Measurements from ENCODE around the gene SLC25A33.
A peak's percentile ranks its signal among the peaks of the same experiment; 100 is the strongest.
"Not testable (repeated sequence)": the region's sequence is repeated elsewhere in the genome, so short reads cannot be mapped to it uniquely, and the experiment has no call there.

Gene SLC25A33

DNA sequence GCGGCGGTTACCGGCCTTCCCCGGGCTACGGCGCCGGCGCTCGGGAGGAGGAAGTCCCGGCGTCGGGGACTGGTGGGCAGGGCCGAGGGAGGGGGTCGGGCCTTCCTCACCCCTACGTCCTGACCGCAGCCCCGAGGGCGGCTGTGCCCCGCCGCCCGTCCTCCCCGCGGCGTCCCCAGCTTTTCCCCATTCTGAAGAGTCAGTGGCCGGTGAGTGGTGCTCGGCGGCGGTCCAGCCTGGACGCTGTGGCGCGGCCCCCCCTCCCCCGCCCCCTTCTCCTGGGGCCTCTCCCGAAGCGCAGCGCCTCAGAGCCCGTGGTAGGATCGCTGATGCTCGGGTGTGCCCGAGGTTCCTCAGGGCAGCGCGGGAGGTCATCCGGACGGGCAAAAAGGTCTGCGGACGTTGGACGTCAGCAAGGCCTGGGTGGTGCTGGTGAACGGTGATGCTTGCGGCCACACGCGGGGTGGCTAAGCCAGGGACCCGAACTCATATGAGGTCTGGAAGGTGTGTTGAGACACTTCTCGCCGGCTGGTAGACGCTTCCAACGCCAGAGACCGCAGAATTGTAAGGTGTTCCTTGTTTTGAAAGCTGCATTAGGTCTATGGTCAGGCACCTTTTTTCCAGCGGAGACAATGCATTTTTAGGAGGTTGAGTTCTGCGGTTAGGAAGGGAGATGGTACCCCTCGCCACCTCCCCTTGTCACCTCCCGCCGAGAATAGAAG, 725 bp downstream of the SLC25A33 start:
- peak; percentile 44 to 46 for DNase-seq

DNA sequence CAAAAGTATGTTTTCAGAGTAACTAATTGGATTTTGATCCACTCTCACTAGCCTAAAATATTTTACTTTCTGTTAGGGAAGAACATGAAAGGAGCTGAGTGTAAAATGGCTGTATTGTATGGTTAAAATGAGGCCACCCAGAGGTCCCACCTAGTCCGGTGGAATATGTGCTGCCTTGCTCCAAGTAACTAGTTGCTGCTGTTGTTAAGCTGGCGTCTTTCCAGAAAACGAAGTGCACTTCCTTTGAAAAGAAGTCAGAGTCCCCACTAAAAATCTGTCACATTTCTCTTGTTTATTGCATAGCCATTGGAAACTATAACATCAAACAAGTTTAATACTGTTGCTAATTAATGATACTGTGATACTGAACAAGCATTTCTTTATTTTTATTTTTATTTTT, 3.2 kb downstream of the SLC25A33 start:
- DNase-seq, result peak; percentile 30

DNA sequence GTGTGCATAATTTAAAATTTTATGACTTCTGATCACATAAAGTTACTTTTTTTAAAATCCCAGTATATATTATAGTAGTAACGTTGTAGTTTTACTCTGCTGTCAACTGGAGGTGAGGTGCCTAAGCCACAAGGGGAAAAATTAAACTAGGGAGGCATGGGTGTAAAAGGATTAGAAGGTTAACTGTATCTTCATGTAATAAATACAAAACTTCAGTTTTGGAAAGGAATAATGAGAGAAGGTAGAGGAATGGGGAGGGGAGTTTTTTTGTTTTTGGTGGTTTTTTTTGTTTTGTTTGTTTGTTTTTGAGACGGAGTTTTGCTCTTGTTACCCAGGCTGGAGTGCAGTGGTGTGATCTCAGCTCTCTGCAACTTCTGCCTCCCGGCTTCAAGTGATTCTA, 5.7 kb downstream of the SLC25A33 start:
- DNase-seq, result no peak

DNA sequence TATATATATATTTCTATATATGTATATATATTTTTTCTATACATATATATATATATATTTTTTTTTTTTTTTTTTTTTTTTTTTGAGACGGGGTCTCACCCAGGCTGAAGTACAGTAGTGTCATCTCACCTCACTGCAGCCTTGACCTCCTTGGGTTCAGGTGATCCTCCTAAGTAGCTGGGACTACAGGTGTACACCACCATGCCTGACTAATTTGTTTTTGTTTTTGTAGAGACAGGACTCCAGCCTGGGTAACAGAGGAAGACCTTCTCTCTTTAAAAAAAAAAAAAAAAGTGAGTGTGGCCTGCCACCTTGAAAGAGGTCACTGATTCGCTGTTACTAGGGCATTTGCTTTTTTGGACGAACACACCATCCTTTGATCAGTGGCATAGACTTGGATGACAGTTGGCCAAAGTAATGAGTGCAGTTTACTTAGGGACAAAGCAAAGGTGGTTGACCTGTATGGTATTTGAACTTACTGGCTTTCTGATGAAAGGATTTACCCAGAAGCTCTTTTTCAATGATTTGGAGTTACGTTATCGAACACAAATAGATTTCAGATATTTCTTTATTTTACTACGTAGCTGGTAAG, 10.8 kb downstream of the SLC25A33 start:
- no peak for DNase-seq

DNA sequence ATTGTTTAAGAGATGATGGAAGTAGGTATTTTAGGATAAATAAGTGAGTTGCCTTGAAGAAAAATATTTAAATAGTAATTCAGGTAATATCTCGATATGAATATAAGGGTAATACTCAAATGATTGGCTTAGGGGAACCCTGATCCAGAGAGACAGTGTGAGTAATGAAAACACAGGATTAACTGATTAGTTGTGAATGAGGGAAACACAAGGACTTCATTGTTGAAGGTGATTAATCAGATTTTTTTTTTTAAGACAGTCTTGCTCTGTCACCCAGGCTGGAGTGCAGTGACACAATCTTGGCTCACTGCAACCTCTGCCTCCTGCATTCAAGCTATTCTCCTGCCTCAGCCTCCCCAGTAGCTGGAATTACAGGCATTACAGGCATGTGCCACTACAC, 12.7 kb downstream of the SLC25A33 start:
- no peak for DNase-seq

DNA sequence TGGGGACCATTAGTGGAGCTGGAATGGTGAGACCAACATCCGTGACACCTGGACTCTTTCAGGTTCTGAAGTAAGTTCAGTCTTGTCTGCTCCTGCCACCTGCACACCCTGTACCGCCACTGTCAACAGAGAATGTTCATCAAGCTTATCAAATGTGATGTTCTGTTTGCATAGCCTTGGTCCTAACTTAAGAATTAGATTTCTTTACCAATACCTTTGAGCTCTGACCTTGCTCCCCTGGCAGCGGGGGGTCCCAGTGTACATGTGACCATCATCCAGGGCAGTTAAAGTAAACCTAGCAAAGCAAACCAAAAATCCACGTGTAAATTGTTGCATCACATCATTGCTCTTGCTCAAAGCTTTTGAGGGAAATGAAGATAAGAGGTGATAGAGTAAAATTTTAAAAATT, 14.5 kb downstream of the SLC25A33 start:
- no peak for DNase-seq

DNA sequence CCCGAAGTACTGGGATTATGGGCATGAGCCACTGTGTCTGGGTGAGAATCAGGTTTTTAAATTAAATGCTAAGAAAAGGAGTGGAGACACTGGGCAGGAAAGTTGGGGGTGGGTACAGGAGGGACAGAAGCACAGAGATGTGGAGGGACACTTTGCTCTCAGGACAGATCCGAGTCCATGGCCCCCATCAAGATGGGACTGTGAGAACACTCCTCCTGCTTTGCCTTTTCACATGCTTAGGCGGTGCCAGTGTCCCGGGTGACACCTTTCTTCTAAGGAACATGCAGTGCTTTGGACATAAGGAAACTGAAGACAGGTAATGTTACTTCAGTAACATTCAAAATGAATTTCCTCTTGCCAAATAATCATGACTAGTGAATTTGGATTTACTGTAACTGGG, 16.7 kb downstream of the SLC25A33 start:
- no peak for DNase-seq

DNA sequence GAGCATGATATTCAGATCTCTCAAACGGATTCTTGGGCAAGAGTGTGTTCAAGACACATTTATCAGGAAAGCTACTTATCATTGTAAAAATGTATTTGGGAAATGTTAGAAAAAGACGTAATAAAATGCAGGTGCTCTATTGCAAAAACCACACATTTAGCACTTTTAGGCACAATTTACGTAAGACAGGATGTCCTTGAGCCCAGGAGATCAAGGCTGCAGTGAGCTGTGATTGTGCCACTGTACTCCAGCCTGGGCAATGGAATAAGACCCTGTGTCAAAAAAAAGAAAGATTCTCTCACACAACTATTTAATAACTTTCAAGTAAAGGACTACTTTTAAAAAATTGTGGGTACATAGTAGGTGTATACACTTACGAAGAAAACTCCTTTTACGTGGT, 18.4 kb downstream of the SLC25A33 start:
- DNase-seq, result no peak

DNA sequence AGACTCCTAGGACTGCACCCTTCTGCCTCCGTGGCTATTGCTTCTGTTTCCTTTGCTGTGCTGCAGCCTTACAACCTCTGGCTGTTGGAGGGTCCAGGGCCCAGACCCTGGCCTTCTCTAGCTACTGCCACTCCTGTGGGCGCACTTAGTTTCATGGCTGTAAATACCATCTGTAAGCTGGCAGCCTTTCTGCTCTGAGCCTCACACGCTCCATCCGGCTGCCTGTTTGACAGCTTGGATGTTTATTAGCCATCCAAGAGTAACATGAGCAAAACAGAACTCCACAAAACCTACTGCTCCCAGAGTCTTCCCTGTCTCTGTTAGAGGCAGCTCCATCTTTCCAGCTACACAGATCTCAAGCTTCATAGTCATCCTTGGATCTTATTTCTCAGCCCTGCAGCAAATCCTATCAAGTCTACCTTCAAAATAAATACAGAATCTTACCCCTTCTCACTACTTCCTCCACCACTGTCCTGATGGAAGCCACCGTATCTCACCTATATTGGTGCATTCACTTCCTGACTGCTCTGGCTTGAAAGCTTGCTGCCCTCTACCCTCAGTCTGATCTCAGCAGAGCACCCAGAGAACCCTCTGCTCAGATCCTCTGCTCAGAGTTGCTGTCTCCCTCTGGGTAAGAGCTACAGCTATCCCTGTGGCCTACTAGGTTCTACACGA, 19.1 kb downstream of the SLC25A33 start:
- DNase-seq, result no peak

DNA sequence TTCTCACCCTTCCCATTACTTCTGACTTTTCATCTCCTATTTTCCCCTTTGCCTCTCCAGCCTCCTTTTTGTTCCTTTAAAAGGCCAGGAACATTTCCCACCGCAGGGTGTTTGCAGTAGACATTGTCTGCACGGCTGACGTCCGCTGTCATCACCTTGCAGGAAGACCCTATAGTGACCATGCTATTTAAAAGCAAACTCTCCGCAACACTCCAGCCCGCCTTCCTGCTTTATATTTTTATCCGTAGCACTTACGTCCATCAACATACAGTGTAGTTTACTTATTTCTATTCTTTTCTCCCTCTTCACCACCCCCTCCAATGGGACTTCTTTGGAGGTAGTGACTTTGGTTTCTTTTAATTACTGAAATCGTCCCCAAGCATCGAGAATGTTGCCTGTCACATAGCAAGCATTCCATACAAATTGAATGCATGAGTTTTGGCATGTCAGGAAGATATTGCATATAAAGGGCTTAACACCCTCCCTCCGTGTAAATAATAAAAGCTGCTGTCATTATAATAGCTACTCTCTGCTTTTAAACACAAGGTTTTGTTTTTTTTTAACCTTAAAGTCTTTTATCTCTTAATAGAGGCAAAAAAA, 19.8 kb downstream of the SLC25A33 start:
- no peak for DNase-seq

DNA sequence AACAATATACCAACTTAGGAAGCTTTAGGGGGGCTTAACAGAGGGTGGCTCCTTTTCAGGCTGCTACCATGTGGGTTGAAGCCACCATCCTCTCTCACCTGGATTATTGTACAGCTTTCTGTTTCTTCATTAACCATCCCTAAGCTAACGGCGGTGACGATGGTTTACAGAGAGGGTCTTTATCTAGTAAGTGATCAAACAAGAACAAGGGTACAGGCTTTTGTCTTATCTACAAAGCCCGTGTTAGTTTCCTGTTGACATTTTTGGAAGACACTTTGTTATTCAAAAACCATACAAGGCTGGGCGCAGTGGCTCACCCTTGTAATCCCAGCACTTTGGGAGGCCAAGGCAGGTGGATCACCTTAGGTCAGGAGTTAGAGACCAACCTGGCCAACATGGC, 20.4 kb downstream of the SLC25A33 start:
- no peak for DNase-seq

DNA sequence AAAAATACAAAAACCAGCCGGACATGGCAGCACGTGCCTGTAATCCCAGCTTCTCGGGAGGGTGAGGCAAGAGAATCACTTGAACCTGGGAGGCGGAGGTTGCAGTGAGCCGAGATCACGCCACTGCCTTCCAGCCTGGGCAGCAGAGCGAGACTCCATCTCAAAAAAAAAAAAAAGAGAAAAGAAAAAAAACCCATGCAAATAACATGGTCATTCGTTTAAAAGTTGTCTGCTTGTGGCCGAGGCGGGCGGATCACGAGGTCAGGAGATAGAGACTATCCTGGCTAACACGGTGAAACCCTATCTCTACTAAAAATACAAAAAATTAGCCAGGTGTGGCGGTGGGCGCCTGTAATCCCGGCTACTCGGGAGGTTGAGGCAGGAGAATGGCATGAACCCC, 20.8 kb downstream of the SLC25A33 start:
- not testable (repeated sequence) for DNase-seq

DNA sequence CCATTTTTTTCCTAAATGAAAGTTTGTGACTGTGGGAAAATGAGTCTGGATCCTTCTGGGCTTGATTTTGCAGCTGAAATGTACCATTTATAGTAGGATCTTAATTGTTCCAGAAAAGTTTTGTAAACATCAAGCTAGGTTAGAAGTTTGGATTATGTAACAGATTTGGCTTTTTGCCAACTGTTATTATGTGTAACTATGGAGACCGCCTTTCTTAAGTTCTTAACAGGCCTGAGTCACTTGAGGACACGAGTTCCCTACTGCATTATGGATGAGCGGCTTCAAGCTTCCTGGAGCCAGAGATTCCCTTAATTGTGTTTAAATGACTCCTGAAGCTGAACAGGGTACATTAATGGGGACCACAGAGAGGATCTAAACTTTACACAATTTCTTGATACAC, 22.2 kb downstream of the SLC25A33 start:
- peak; percentile 27 to 43 for DNase-seq

DNA sequence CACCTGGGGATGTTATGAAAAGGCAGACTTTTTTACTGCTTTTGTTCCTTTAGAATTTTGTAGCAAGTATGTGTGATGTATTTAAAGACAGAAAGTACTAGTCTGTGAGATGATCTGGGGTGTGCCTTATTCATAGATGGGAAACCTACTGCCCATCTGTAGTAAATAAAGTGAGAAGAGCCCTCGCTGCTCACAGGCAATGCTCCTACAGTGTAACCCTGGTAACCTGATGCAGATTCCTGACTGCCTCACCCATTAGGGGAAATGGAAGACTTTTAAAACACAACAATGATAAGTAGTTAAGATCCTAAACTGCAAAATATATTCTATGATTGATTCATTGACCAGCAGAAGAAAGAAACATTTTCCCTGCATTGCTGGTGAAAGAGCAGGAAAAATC, 30.0 kb downstream of the SLC25A33 start:
- no peak for DNase-seq

DNA sequence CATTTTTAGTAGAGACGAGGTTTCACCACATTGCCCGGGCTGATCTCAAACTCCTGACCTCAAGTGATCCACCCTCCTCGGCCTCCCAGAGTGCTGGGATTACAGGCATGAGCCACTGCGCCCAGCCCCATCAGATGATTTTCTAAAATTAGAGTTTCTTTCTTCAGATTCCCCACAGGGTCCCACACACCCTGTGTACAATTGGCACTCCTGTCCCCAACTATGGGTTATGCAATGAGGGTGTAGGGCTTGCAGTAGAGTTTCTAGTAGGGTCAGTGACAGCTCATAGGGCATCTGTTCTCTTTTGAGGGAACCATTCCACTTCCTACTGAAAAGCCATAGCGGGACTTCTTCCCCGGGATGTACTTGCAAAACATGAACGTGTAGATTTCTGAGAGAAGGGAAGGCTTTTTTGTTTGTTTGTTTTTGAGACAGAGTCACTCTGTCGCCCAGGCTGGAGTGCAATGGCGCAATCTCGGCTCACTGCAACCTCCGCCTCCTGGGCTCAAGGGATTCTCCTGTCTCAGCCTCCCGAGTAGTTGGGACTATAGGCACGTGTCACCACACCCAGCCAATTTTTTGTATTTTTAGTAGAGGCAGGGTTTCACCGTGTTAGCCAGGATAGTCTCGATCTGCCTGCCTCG, 31.7 kb downstream of the SLC25A33 start:
- DNase-seq, result not testable (repeated sequence)

DNA sequence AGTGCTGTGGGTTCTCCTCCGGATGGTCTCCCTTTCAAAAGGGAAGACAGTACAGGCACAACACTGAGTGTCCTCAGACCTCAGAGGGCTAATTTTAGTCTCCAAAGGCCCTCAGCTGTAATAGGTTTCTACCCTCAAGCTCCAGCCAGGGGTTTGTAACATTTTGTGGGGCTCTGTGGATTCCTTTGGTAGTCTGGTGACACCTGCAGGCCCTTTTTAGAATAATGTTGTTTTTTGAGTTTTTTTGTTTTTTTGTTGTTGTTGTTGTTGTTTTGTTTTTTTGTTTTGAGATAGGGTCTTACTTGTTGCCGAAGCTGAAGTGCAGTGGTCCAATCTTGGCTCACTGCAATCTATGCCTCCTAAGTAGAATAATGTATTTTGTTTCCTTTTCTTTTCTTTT, 34.5 kb downstream of the SLC25A33 start:
- DNase-seq, result peak in 1 of 2 experiments; percentile 14

DNA sequence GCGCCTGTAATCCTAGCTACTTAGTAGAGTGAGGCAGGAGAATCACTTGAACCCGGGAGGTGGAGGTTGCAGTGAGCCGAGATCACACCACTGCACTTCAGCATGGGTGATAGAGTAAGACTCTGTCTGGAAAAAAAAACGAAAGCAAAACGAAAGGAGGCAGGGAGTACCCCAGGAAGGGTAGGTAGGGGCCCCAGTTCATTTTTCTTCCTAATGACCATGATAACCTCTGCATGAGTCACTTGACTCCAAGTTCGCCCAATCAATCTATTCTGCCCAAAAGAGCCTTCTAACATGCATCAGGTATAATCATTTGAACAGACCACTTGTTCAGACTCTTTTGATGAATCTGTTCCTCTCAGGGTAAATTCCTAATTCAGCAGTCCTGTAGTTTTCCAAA, 36.2 kb downstream of the SLC25A33 start:
- no peak for DNase-seq

DNA sequence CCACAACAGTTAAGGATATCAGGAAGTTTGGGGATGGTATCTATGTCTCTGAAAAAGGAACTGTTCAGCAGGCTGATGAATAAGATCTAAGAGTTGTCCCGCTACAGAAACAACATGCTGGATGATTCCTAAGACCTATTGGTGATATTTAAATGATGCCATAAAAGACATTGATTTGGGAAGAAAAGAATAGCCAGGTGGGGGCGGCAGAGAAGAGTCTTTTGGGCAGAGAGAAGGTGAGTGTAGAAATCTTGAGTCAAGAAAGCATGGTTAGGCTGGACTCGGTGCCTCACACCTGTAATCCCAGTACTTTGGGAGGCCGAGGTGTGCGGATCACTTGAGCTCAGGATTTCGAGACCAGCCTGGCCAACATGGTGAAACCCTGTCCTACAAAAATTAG, 37.6 kb downstream of the SLC25A33 start:
- no peak for DNase-seq

DNA sequence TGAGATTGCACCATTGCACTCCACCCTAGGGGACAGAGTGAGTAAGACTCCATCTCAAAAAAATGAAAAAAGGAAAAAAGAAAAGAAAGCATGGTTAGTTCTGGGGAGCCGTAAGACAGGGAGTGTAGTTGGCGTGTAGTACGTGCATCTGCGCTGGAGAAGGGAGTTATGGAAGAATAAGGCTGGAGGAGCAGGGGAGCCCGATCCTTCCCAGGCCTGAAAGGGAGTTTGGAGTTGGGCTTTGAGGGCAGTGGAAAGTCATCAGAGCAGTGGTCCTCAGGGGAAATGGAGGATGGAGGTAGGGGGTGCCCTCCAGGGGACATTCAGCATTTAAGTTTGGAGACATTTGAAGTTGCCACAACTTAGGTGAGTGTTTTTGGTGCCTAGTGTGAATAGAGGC, 38.2 kb downstream of the SLC25A33 start:
- no peak for DNase-seq

DNA sequence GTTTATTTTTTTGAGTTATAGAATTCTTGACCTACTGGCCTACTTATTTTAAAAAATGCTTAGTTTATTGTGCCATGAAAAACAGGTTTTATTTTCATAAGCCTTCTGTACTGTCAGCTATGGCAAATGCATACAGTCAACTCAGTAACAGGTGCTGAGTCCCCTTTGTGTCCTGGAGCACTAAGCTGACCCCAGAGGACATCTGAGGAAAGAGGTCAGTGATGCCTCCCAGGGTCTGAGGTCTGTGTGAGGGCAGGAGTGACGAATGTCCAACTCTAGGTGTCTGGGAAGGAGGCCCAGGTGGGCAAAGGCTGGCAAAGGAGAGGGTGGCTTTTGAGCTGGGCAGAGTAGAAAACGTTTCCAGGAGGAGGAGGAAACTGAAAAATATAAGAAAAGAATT, 41.7 kb downstream of the SLC25A33 start:
- no peak for DNase-seq

DNA sequence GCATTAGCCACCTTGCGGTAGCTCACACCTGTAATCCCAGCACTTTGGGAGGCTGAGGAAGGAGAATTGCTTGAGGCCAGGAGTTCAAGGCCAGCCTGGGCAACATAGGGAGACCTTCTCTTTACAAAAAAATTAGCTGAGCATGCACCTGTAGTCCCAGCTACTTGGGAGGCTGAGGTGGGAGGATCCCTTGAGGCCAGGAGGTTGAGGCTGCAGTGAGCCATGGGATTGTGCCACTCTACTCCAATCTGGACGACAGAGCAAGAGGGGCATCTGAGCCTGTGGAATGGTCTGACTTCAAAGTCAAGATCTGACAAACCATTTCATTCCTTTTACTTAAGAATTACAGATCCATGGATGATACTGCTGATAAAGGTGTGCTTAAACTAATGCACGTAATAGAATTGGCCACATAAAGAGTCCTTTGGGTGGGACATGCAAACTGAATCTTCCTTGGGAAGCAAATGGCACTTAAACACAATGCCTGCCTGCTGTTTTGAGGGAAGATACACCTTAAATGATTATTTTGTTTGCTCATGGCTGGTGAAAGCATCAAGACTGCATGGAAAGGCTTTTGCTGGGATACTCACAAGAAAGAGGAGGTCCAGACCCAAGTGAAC, 47.0 kb downstream of the SLC25A33 start:
- DNase-seq, result no peak

DNA sequence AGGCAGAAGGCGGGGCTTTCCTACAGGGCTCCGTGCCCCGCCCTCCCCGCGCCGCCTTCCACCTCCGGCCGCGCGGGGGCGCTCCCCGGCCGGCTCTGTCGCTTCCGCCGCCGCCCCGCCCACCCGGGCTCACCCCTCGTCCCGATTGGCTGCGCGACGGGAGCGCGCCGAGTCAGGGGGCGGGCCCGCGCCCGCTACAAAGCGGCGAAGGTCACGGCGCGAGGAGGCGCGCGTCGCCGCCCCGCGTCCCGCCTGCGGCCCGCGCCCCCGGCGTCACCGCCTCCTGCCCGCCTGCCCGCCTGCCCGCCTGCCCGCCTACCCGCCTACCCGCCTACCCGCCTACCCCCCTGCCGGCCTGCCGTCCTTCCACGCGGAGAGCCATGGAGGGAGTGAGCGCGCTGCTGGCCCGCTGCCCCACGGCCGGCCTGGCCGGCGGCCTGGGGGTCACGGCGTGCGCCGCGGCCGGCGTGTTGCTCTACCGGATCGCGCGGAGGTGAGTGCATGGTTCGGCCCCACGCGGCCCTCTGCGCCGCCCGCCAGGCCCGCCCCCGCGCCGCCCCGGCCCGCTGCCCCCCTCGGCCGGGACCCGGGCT, 49.4 kb downstream of the SLC25A33 start, which contains the start of gene TMEM201:
Gene TMEM201 (plus strand): TSS at position 361 of the 593 bp plus-strand sequence. CDS start 20 bp downstream, at position 381.
- DNase-seq, result peak; percentile 81 to 82
